IMR-90 (cell line): ENCODE measurements around the gene ZNF800. TPM values are rescaled to one million over a fixed set of nuclear protein-coding genes. Genes with fewer than 3 reads are reported as not detected.

Source experiments
- ATAC-seq: fragments of 200-7000 bp; cut with Tn5 transposase; 2 replicates; pipeline ENCODE4 v1.9.1; 2020; ENCODE audit warnings: low read depth, mild to moderate bottlenecking, moderate library complexity
- BruUV-seq: library from RNA; stranded (reverse); fragments of 400-500 nt; replicated peaks from 2 replicates; lab custom pipeline; 2021; lab: Mats Ljungman, UMichigan
- CTCF ChIA-PET: fragments of 300-600 bp; formaldehyde crosslinking; extraction: SDS; loops from one replicate; lab custom pipeline; 2021; ENCODE audit warnings: antibody characterized with exemption; lab: Yijun Ruan, JAX
- POLR2A ChIA-PET: fragments of 300-600 bp; sonication (Branson Sonifier 250); formaldehyde crosslinking; loops from one replicate; lab custom pipeline; 2022; ENCODE audit warnings: antibody characterized with exemption; ENCODE audit not compliant: unreplicated experiment; lab: Charles Lee
- DNase-seq: peaks from one replicate; pipeline ENCODE4 v3.0.0; 2013
- H2AFZ ChIP-seq: replicated peaks from 2 replicates; pipeline ENCODE3; 2013; ENCODE audit warnings: low read length, mild to moderate bottlenecking; ENCODE audit not compliant: poor library complexity
- H2AK5ac ChIP-seq: 2 replicates; pipeline ENCODE4 v1.6.1; 2013; ENCODE audit warnings: low read depth, low read length, inconsistent platforms
- H2AK9ac ChIP-seq: replicated peaks from 2 replicates; pipeline ENCODE3; 2013; ENCODE audit warnings: mild to moderate bottlenecking, low read depth, low read length, moderate library complexity; ENCODE audit not compliant: poor library complexity
- H2BK120ac ChIP-seq: 2 replicates; pipeline ENCODE4 v1.6.1; 2013; ENCODE audit warnings: low read depth, low read length, inconsistent platforms
- H2BK15ac ChIP-seq: 3 replicates; pipeline ENCODE4 v1.6.1; 2013; ENCODE audit warnings: low read depth, low read length, inconsistent platforms
- H2BK20ac ChIP-seq: 2 replicates; pipeline ENCODE4 v1.6.1; 2013; ENCODE audit warnings: low read depth, mild to moderate bottlenecking, inconsistent platforms, low read length, moderate library complexity
- H2BK5ac ChIP-seq: 2 replicates; pipeline ENCODE4 v1.6.1; 2013; ENCODE audit warnings: mild to moderate bottlenecking, low read depth, low read length, inconsistent platforms; ENCODE audit not compliant: poor library complexity, severe bottlenecking
- H3K14ac ChIP-seq: replicated peaks from 2 replicates; pipeline ENCODE4 v1.6.1; 2013; ENCODE audit warnings: low read depth, low read length, inconsistent platforms
- H3K18ac ChIP-seq: 2 replicates; pipeline ENCODE4 v1.6.1; 2013; ENCODE audit warnings: low read depth, low read length, control low read depth
- H3K23ac ChIP-seq: 2 replicates; pipeline ENCODE4 v1.6.1; 2013; ENCODE audit warnings: low read depth, low read length, inconsistent platforms
- H3K27ac ChIP-seq: 2 replicates; pipeline ENCODE4 v1.5.1; 2013; ENCODE audit warnings: mild to moderate bottlenecking, control low read depth, low read length; ENCODE audit not compliant: insufficient read depth
- H3K27me3 ChIP-seq: 2 replicates; pipeline ENCODE4 v1.6.1; 2013; ENCODE audit warnings: low read length; ENCODE audit not compliant: control insufficient read depth, insufficient read depth
- H3K36me3 ChIP-seq: 2 replicates; pipeline ENCODE4 v1.6.1; 2013; ENCODE audit warnings: low read length, mixed read lengths; ENCODE audit not compliant: control insufficient read depth, insufficient read depth
- H3K4ac ChIP-seq: 2 replicates; pipeline ENCODE4 v1.6.1; 2013; ENCODE audit warnings: low read depth, low read length, inconsistent platforms
- H3K4me1 ChIP-seq: 2 replicates; pipeline ENCODE4 v1.6.1; 2013; ENCODE audit warnings: low read length, mixed read lengths; ENCODE audit not compliant: control insufficient read depth, insufficient read depth
- H3K4me2 ChIP-seq: 2 replicates; pipeline ENCODE4 v1.6.1; 2013; ENCODE audit warnings: low read depth, mild to moderate bottlenecking, control low read depth, low read length, moderate library complexity
- H3K4me3 ChIP-seq: 2 replicates; pipeline ENCODE4 v1.5.1; 2013; ENCODE audit warnings: low read depth, mild to moderate bottlenecking, control low read depth, low read length, moderate library complexity; ENCODE audit not compliant: insufficient read depth
- H3K56ac ChIP-seq: 2 replicates; pipeline ENCODE4 v1.6.1; 2013; ENCODE audit warnings: low read length, inconsistent platforms; ENCODE audit not compliant: insufficient read depth; ENCODE audit errors: extremely low read depth
- H3K79me1 ChIP-seq, 2 experiments: 2 replicates each; pipeline ENCODE4 v1.6.1; 2013; ENCODE audit warnings: low read length in 2 of 2, inconsistent platforms in 1 of 2, low read depth in 1 of 2
- H3K9ac ChIP-seq: 2 replicates; pipeline ENCODE4 v1.6.1; 2013; ENCODE audit warnings: low read depth, low read length, control low read depth
- H3K9me1 ChIP-seq: 2 replicates; pipeline ENCODE4 v1.6.1; 2013; ENCODE audit warnings: low read length, inconsistent platforms; ENCODE audit not compliant: insufficient read depth
- H3K9me3 ChIP-seq: 2 replicates; pipeline ENCODE4 v1.6.1; 2013; ENCODE audit warnings: low read length; ENCODE audit not compliant: control insufficient read depth, insufficient read depth
- H4K20me1 ChIP-seq: 2 replicates; pipeline ENCODE4 v1.6.1; 2013; ENCODE audit warnings: low read length, inconsistent platforms; ENCODE audit not compliant: insufficient read depth
- H4K5ac ChIP-seq: 2 replicates; pipeline ENCODE4 v1.6.1; 2013; ENCODE audit warnings: mild to moderate bottlenecking, low read depth, low read length, control low read depth
- H4K8ac ChIP-seq, 2 experiments: 2 replicates each; pipeline ENCODE4 v1.6.1; 2013; ENCODE audit warnings: low read depth in 2 of 2, low read length in 2 of 2, control low read depth in 1 of 2, inconsistent platforms in 1 of 2
- H4K91ac ChIP-seq: 2 replicates; pipeline ENCODE4 v1.6.1; 2013; ENCODE audit warnings: low read depth, low read length, inconsistent platforms; ENCODE audit not compliant: insufficient read depth
- BHLHE40 ChIP-seq: fragments of 150-350 bp; IDR thresholded peaks from 2 replicates; pipeline ENCODE4 v1.6.1; 2016; ENCODE audit warnings: mild to moderate bottlenecking, low read depth, low read length
- CEBPB ChIP-seq: IDR thresholded peaks from 2 replicates; pipeline ENCODE4 v1.6.1; 2012; ENCODE audit warnings: low read depth, low read length, improper control_type of control experiment
- CHD1 ChIP-seq: IDR thresholded peaks from 2 replicates; pipeline ENCODE4 v1.6.1; 2012; ENCODE audit warnings: low read depth, low read length, improper control_type of control experiment
- CTCF ChIP-seq: conservative IDR thresholded peaks from 2 replicates; pipeline ENCODE4 v1.5.1; 2012; ENCODE audit warnings: mild to moderate bottlenecking, low read depth, low read length, improper control_type of control experiment
- ELK1 ChIP-seq: fragments of 150-350 bp; IDR thresholded peaks from 2 replicates; pipeline ENCODE4 v1.6.1; 2016; ENCODE audit warnings: low read depth, mild to moderate bottlenecking, low read length, moderate library complexity, borderline replicate concordance
- FOS ChIP-seq: fragments of 150-350 bp; IDR thresholded peaks from 2 replicates; pipeline ENCODE4 v1.6.1; 2016; ENCODE audit warnings: low read depth, low read length
- MAFK ChIP-seq: IDR thresholded peaks from 2 replicates; pipeline ENCODE4 v1.6.1; 2012; ENCODE audit warnings: low read depth, low read length, improper control_type of control experiment
- MAZ ChIP-seq: IDR thresholded peaks from 2 replicates; pipeline ENCODE4 v1.6.1; 2012; ENCODE audit warnings: low read depth, mild to moderate bottlenecking, low read length, improper control_type of control experiment, moderate library complexity, borderline replicate concordance
- RAD21 ChIP-seq: IDR thresholded peaks from 2 replicates; pipeline ENCODE4 v1.6.1; 2012; ENCODE audit warnings: low read length, improper control_type of control experiment
- RCOR1 ChIP-seq: IDR thresholded peaks from 2 replicates; pipeline ENCODE4 v1.6.1; 2012; ENCODE audit warnings: mild to moderate bottlenecking, low read length, improper control_type of control experiment; ENCODE audit not compliant: insufficient replicate concordance
- RFX5 ChIP-seq: IDR thresholded peaks from 2 replicates; pipeline ENCODE4 v1.8.0; 2012; ENCODE audit warnings: low read depth, mild to moderate bottlenecking, low read length, moderate library complexity
- SMC3 ChIP-seq: fragments of 150-350 bp; IDR thresholded peaks from 2 replicates; pipeline ENCODE4 v1.6.1; 2016; ENCODE audit warnings: low read depth, mild to moderate bottlenecking, antibody characterized with exemption, low read length, moderate library complexity
- WGBS, 2 experiments: methylation state at CpG; one replicate each; pipeline versions ENCODE4 v1.1.5 to v1.1.7; 2013; ENCODE audit warnings: missing lambda C conversion rate in 2 of 2; ENCODE audit not compliant: insufficient read length in 1 of 2; ENCODE audit errors: extremely low coverage in 2 of 2; 5-methylcytosine and 5-hydroxymethylcytosine counted together
- dilution Hi-C: fragments of 300-500 bp; cut with HindIII; formaldehyde crosslinking; loops from one replicate; pipeline ENCODE4 v1.14.3; 2018; ENCODE audit warnings: low sequenced_read_pairs; ENCODE audit not compliant: unreplicated experiment
- in situ Hi-C: fragments of 300-500 bp; cut with MboI; formaldehyde crosslinking; loops from 3 replicates; pipeline ENCODE4 v1.14.3; 2019; ENCODE audit warnings: low sequenced_read_pairs, inconsistent platforms, mixed read lengths
- intact Hi-C: fragments of 100-400 bp; cut with micrococcal nuclease; formaldehyde crosslinking; loops from 2 replicates; pipeline ENCODE4 v1.10.0; 2022
- polyA plus RNA-seq, 3 experiments: library from polyadenylated mRNA; depleted of rRNA; stranded (reverse); fragments of >200 nt; gene quantifications; 2 replicates each; pipeline ENCODE4 v1.2.3, GENCODE V29; 2012; ENCODE audit warnings: low replicate concordance in 1 of 3
- total RNA-seq: library from RNA; depleted of rRNA; stranded (reverse); fragments of >200 nt; gene quantifications from 2 replicates; pipeline ENCODE4 v1.2.3, GENCODE V29; 2012
- TF ChIP-seq, protein P1 (sequence below): fragments of 150-350 bp; IDR thresholded peaks from 2 replicates; pipeline ENCODE4 v1.6.1; 2017; ENCODE audit warnings: mild to moderate bottlenecking, antibody characterized with exemption, low read length, low read depth

Gene ZNF800
- total and polyA plus RNA-seq, 2 of the 4 experiments (the other 2 are of a cell fraction) = 6.9 to 13.1 TPM

GRCh38 chr7:127322832-127323493 lies 69.5 kb downstream of the ZNF800 start:
- BruUV-seq = no TSS peak
- 0% methylated on average over 1 of the region's 7 CpGs; no CpG with 5 or more reads in 1 of the 2 experiments for WGBS, 2 experiments
- Histone ChIP-seq H2AK5ac (no peak overlapping the region), H2AK9ac (no peak overlapping the region), H2BK5ac (no peak overlapping the region), H3K4ac (no peak overlapping the region), H3K56ac (no peak overlapping the region), H3K4me1 (no peaks in the 10 kb centered on the region), H3K4me3 (no peak overlapping the region), H3K4me2 (no peak overlapping the region), H3K18ac (no peak overlapping the region), H3K27me3 (peaks cover 2% of the 10 kb centered on the region; the same call in 1 of the 2 replicates), H4K8ac (no peak overlapping the region), H2BK120ac (no peak overlapping the region), H3K79me1 (no peaks in the 10 kb centered on the region), H3K27ac (no peak overlapping the region), H2BK20ac (no peak overlapping the region), H3K36me3 (no peaks in the 10 kb centered on the region), H3K23ac (no peak overlapping the region), H2AFZ (no peak overlapping the region), H4K91ac (no peak overlapping the region), H4K5ac (no peak overlapping the region), H3K9me1 (no peaks in the 10 kb centered on the region), H2BK15ac (no peak overlapping the region), H3K9me3 (no peaks in the 10 kb centered on the region), H3K14ac (no peak overlapping the region), H4K20me1 (no peaks in the 10 kb centered on the region), H3K9ac (no peak overlapping the region)
- POLR2A ChIA-PET = no interaction called here
- in situ Hi-C loops = no loop called here
- no peak for ATAC-seq
- DNase-seq = no peak
- dilution Hi-C loops = no loop called here
- intact Hi-C loops = no loop called here
- TF ChIP-seq, protein P1, sequence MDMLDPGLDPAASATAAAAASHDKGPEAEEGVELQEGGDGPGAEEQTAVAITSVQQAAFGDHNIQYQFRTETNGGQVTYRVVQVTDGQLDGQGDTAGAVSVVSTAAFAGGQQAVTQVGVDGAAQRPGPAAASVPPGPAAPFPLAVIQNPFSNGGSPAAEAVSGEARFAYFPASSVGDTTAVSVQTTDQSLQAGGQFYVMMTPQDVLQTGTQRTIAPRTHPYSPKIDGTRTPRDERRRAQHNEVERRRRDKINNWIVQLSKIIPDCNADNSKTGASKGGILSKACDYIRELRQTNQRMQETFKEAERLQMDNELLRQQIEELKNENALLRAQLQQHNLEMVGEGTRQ = no peak
- TF ChIP-seq MAFK (no peak), RAD21 (no peak), CHD1 (no peak), CTCF (no peak), SMC3 (no peak), RCOR1 (no peak), MAZ (no peak), FOS (no peak), CEBPB (no peak), ELK1 (no peak), RFX5 (no peak), BHLHE40 (no peak)
- CTCF ChIA-PET = interaction anchor here (0.6 to 1.1 kb wide), 2 partner anchors 10 to 124 kb away, joined by 3 read pairs; no protein-coding TSS in a partner anchor
